ENCODE measurements around the gene TMPRSS2.

The TMPRSS2 gene

GRCh38 chr21:41479686-41480085 is 28.3 kb downstream of the TMPRSS2 start:
- no peak for DNase-seq

- no peak for DNase-seq
Observed at GRCh38 chr21:41478319-41479177, 29.4 kb downstream of the TMPRSS2 start.

GRCh38 chr21:41477641-41478318 is 30.2 kb downstream of the TMPRSS2 start:
- no peak for DNase-seq

GRCh38 chr21:41475714-41476420 is 32.1 kb downstream of the TMPRSS2 start:
- DNase-seq: no peak

GRCh38 chr21:41472753-41473548 is 35.0 kb downstream of the TMPRSS2 start:
- DNase-seq: no peak

- DNase-seq: no peak
Observed at GRCh38 chr21:41470054-41470453, 37.9 kb downstream of the TMPRSS2 start.

GRCh38 chr21:41466024-41466820 is 41.7 kb downstream of the TMPRSS2 start:
- no peak for DNase-seq

GRCh38 chr21:41465176-41465781 is 42.7 kb downstream of the TMPRSS2 start:
- no peak for DNase-seq

GRCh38 chr21:41460578-41461527 is 47.1 kb downstream of the TMPRSS2 start:
- peak; percentile 55 for DNase-seq

- DNase-seq: no peak
Observed at GRCh38 chr21:41459884-41460534, 47.9 kb downstream of the TMPRSS2 start.

GRCh38 chr21:41458559-41458958 is 49.4 kb downstream of the TMPRSS2 start:
- no peak for DNase-seq

- no peak for DNase-seq
Observed at GRCh38 chr21:41458121-41458520, 49.8 kb downstream of the TMPRSS2 start.

- no peak for DNase-seq
Observed at GRCh38 chr21:41453761-41454160, 54.2 kb downstream of the TMPRSS2 start.

GRCh38 chr21:41453198-41453597 is 54.8 kb downstream of the TMPRSS2 start:
- no peak for DNase-seq

- DNase-seq: no peak
Observed at GRCh38 chr21:41451753-41452676, 55.9 kb downstream of the TMPRSS2 start.

GRCh38 chr21:41449613-41450012 is 58.3 kb downstream of the TMPRSS2 start:
- DNase-seq: no peak

- DNase-seq: no peak
Observed at GRCh38 chr21:41447356-41447755, 60.6 kb downstream of the TMPRSS2 start.

- no peak for DNase-seq
Observed at GRCh38 chr21:41446586-41446985, 61.4 kb downstream of the TMPRSS2 start.

GRCh38 chr21:41445465-41445862 is 62.5 kb downstream of the TMPRSS2 start:
- DNase-seq: no peak

Data from CD4-positive, alpha-beta T cell treated with Interferon gamma for 1 hour (primary cell).